Large intestine (tissue), 3 donors: Measurements from ENCODE around the gene LRP1. TPM values are rescaled to one million over a fixed set of nuclear protein-coding genes. Genes with fewer than 3 reads are reported as not detected.

Experiments
- DNase-seq, 2 donors: peaks; one replicate each; pipeline versions ENCODE4 v3.0.0 to v3.0.0-alpha.2; 2013
- H3K27ac ChIP-seq: one replicate; pipeline ENCODE4 v1.5.1; 2013; ENCODE audit warnings: low read length
- H3K27me3 ChIP-seq: 2 replicates; pipeline ENCODE4 v1.6.1; 2013; ENCODE audit warnings: low read length; ENCODE audit not compliant: control insufficient read depth, insufficient read depth
- H3K36me3 ChIP-seq: 2 replicates; pipeline ENCODE4 v1.6.1; 2013; ENCODE audit warnings: low read length; ENCODE audit not compliant: control insufficient read depth, insufficient read depth
- H3K4me1 ChIP-seq: one replicate; pipeline ENCODE4 v1.6.1; 2013; ENCODE audit warnings: low read length; ENCODE audit not compliant: control insufficient read depth, insufficient read depth
- H3K4me3 ChIP-seq: one replicate; pipeline ENCODE4 v1.5.1; 2013; ENCODE audit warnings: low read length
- H3K9me3 ChIP-seq: one replicate; pipeline ENCODE4 v1.6.1; 2013; ENCODE audit warnings: mild to moderate bottlenecking, low read depth, low read length, moderate library complexity; ENCODE audit not compliant: control insufficient read depth
- WGBS: methylation state at CpG from one replicate; pipeline ENCODE4 v1.1.5; 2013; ENCODE audit warnings: low lambda C conversion rate; ENCODE audit not compliant: insufficient coverage; 5-methylcytosine and 5-hydroxymethylcytosine counted together
- polyA plus RNA-seq: library from polyadenylated mRNA; unstranded; fragments of 120-200 nt; gene quantifications from one replicate; pipeline ENCODE4 v1.2.1, GENCODE V29; 2013

LRP1 gene
- polyA plus RNA-seq, 1 donor: 100 TPM

GRCh38 chr12:57231276-57232021 is 103.2 kb downstream of the LRP1 start:
- DNase-seq: no peak
- peaks cover 33% of the 10 kb centered on the region for H3K36me3 ChIP-seq
- H3K27me3 ChIP-seq: peaks cover 35% of the 10 kb centered on the region
- no CpG with 5 or more reads among the region's 13 CpGs for WGBS
- no peak overlapping the region for H3K27ac ChIP-seq
- peaks cover 24% of the 10 kb centered on the region for H3K4me1 ChIP-seq
- H3K4me3 ChIP-seq: no peak overlapping the region
- H3K9me3 ChIP-seq: peaks cover 4% of the 10 kb centered on the region

DNA sequence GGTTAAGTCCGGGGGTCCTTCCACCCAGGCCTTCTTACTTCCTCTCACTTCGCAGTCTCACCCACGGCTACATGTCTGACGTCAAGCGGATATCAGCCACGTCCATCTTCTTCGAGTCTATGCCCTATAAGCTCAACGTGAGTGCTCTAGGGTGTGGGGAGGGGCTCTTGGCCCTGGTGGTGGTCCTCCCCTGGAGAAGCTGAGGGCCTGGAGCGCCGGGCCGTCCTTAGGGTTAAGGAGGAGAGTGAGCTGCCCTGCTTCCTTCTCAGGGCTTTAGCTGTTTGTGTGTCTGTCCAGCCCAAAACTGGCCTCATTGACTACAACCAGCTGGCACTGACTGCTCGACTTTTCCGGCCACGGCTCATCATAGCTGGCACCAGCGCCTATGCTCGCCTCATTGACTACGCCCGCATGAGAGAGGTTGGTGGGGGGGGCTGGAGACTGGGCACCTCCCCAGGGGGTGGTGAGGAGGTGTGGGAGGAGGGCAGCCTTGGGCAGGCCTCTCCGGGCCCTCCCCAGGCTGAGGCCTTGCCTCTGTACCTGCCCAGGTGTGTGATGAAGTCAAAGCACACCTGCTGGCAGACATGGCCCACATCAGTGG is 104.0 kb downstream of the LRP1 start:
- Histone ChIP-seq H3K27ac (no peak overlapping the region), H3K4me3 (no peak overlapping the region), H3K9me3 (peaks cover 4% of the 10 kb centered on the region), H3K4me1 (peaks cover 17% of the 10 kb centered on the region), H3K27me3 (peaks cover 35% of the 10 kb centered on the region), H3K36me3 (peaks cover 33% of the 10 kb centered on the region)
- no CpG with 5 or more reads among the region's 19 CpGs for WGBS
- DNase-seq: no peak

DNA sequence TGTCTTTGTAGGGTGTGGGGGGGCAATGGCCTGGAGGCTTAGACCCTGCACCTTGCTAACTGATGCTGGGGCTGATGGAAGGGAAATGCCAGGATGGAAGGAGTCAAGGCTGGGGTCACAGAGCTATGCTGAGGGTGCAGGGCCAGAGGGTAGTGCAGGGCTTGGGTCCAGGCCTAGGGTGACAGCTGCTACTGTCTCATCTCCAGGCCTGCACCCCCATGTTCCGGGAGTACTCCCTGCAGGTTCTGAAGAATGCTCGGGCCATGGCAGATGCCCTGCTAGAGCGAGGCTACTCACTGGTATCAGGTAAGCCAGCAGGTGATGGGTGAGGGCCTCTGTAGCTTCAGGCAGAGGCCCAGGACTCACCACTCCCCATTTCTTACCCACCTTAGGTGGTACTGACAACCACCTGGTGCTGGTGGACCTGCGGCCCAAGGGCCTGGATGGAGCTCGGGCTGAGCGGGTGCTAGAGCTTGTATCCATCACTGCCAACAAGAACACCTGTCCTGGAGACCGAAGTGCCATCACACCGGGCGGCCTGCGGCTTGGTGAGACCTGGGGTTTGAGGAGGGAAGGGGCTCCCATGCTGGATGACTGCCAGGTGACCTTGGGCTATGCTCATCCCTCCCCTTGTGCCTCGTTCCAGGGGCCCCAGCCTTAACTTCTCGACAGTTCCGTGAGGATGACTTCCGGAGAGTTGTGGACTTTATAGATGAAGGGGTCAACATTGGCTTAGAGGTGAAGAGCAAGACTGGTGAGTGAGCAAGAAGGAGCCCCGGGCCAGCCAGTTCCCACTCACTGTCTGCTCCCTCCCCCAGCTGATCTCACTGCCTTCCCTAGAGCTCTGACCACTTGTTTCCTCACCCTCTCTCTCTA is 105.3 kb downstream of the LRP1 start:
- Histone ChIP-seq H3K36me3 (peaks cover 33% of the 10 kb centered on the region), H3K4me3 (no peak overlapping the region), H3K27me3 (peaks cover 38% of the 10 kb centered on the region), H3K4me1 (peaks cover 23% of the 10 kb centered on the region), H3K9me3 (peaks cover 4% of the 10 kb centered on the region), H3K27ac (no peak overlapping the region)
- no CpG with 5 or more reads among the region's 15 CpGs for WGBS
- no peak for DNase-seq

DNA sequence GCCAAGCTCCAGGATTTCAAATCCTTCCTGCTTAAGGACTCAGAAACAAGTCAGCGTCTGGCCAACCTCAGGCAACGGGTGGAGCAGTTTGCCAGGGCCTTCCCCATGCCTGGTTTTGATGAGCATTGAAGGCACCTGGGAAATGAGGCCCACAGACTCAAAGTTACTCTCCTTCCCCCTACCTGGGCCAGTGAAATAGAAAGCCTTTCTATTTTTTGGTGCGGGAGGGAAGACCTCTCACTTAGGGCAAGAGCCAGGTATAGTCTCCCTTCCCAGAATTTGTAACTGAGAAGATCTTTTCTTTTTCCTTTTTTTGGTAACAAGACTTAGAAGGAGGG is 105.9 kb downstream of the LRP1 start:
- Histone ChIP-seq H3K4me1 (peaks cover 25% of the 10 kb centered on the region), H3K36me3 (peaks cover 33% of the 10 kb centered on the region), H3K27me3 (peaks cover 41% of the 10 kb centered on the region), H3K9me3 (peaks cover 4% of the 10 kb centered on the region), H3K27ac (no peak overlapping the region), H3K4me3 (no peak overlapping the region)
- no CpG with 5 or more reads among the region's 3 CpGs for WGBS
- no peak for DNase-seq

DNA sequence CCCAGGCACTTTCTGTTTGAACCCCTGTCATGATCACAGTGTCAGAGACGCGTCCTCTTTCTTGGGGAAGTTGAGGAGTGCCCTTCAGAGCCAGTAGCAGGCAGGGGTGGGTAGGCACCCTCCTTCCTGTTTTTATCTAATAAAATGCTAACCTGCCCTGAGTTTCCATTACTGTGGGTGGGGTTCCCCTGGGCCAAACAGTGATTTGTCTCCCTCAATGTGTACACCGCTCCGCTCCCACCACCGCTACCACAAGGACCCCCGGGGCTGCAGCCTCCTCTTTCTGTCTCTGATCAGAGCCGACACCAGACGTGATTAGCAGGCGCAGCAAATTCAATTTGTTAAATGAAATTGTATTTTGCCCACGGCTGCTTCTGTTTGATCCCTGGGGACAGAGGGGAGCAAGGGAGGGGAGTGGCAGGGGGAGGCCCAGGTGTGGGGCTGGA is 106.3 kb downstream of the LRP1 start:
- 89% methylated on average over 3 of the region's 10 CpGs for WGBS
- Histone ChIP-seq H3K27me3 (peaks cover 45% of the 10 kb centered on the region), H3K4me3 (no peak overlapping the region), H3K27ac (no peak overlapping the region), H3K9me3 (peaks cover 4% of the 10 kb centered on the region), H3K36me3 (peaks cover 33% of the 10 kb centered on the region), H3K4me1 (peaks cover 24% of the 10 kb centered on the region)
- no peak for DNase-seq

GRCh38 chr12:57235017-57235727 is 106.9 kb downstream of the LRP1 start:
- no CpG with 5 or more reads among the region's 26 CpGs for WGBS
- no peak for DNase-seq
- Histone ChIP-seq H3K4me1 (peaks cover 25% of the 10 kb centered on the region), H3K9me3 (peaks cover 8% of the 10 kb centered on the region), H3K36me3 (peaks cover 33% of the 10 kb centered on the region), H3K4me3 (no peak overlapping the region), H3K27ac (no peak overlapping the region), H3K27me3 (peaks cover 51% of the 10 kb centered on the region)

- H3K4me1 ChIP-seq: peaks cover 25% of the 10 kb centered on the region
- H3K4me3 ChIP-seq: no peak overlapping the region
- peaks cover 57% of the 10 kb centered on the region for H3K27me3 ChIP-seq
- H3K9me3 ChIP-seq: peaks cover 13% of the 10 kb centered on the region
- WGBS: no CpG with 5 or more reads among the region's 8 CpGs
- H3K27ac ChIP-seq: no peak overlapping the region
- peaks cover 33% of the 10 kb centered on the region for H3K36me3 ChIP-seq
- DNase-seq: no peak
Measured at GRCh38 chr12:57235728-57236131, 107.4 kb downstream of the LRP1 start.

GRCh38 chr12:57236201-57236924 is 108.1 kb downstream of the LRP1 start:
- WGBS: no CpG with 5 or more reads among the region's 40 CpGs
- Histone ChIP-seq H3K4me3 (no peak overlapping the region), H3K9me3 (peaks cover 13% of the 10 kb centered on the region), H3K27me3 (peaks cover 63% of the 10 kb centered on the region), H3K36me3 (peaks cover 29% of the 10 kb centered on the region), H3K27ac (no peak overlapping the region), H3K4me1 (peaks cover 30% of the 10 kb centered on the region)
- DNase-seq: no peak

DNA sequence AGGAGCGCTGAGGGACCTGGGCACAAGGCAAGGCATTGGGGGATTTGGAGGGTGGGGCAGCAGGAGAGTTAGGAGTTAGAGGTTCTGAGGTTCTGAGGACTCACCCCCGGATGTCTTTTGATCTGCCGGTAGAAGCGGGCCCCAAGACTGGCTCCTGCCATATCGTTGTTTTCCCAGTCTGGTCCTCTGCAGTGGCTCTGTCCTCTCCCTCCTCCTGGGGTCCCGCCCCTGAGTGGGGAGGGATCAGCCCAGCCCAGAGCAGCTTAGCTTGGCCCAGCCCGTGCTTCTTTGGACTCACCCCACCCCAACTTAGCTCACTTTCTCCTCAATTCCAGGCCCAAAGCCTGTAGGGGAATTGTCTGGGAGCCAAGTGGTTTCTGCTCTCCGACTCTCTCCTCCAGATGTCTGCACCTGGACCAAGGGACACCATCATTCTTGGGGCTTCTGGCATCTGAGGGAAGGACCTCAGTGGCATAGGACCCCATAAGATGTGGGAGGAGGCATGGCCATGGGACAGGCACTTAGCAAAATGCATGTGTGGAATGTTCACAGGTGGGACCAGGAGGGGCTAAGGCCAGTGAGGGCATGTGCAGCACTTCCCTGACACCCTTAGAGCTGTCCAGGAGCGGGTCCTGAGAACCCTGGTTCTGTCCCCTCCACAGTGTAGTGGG is 108.8 kb downstream of the LRP1 start:
- Histone ChIP-seq H3K27ac (no peak overlapping the region), H3K9me3 (peaks cover 13% of the 10 kb centered on the region), H3K4me3 (no peak overlapping the region), H3K27me3 (peaks cover 70% of the 10 kb centered on the region), H3K36me3 (peaks cover 22% of the 10 kb centered on the region), H3K4me1 (peaks cover 37% of the 10 kb centered on the region)
- WGBS: no CpG with 5 or more reads among the region's 9 CpGs
- DNase-seq: no peak
